IPS DF 6.9 (cell line): ENCODE results near the gene LARGE1.
"Not testable (repeated sequence)": the region's sequence is repeated elsewhere in the genome, so short reads cannot be mapped to it uniquely, and the experiment has no call there.

Experiments used
- DNase-seq: peaks from one replicate; pipeline ENCODE4 v3.0.0-alpha.2; 2013; ENCODE audit warnings: low read depth, low spot score
- H3K27ac ChIP-seq: one replicate; pipeline ENCODE4 v1.5.1; 2013; ENCODE audit warnings: low read length, control low read depth
- H3K27me3 ChIP-seq: 2 replicates; pipeline ENCODE4 v1.6.1; 2013; ENCODE audit warnings: mild to moderate bottlenecking, low read length; ENCODE audit not compliant: control insufficient read depth, insufficient read depth
- H3K36me3 ChIP-seq: 2 replicates; pipeline ENCODE4 v1.6.1; 2013; ENCODE audit warnings: low read length; ENCODE audit not compliant: control insufficient read depth, insufficient read depth
- H3K4me1 ChIP-seq: 2 replicates; pipeline ENCODE4 v1.6.1; 2013; ENCODE audit warnings: low read length; ENCODE audit not compliant: control insufficient read depth, insufficient read depth
- H3K4me3 ChIP-seq: 2 replicates; pipeline ENCODE4 v1.5.1; 2013; ENCODE audit warnings: mild to moderate bottlenecking, low read length
- H3K9me3 ChIP-seq: 2 replicates; pipeline ENCODE4 v1.6.1; 2013; ENCODE audit warnings: low read length, inconsistent platforms; ENCODE audit not compliant: control insufficient read depth, insufficient read depth
- WGBS: extraction: QIAGEN DNeasy Blood & Tissue Kit; methylation state at CpG from one replicate; pipeline ENCODE4 v1.1.7; 2013; ENCODE audit warnings: mixed read lengths, missing lambda C conversion rate; ENCODE audit not compliant: insufficient read length, insufficient coverage; 5-methylcytosine and 5-hydroxymethylcytosine counted together

Gene LARGE1

DNA sequence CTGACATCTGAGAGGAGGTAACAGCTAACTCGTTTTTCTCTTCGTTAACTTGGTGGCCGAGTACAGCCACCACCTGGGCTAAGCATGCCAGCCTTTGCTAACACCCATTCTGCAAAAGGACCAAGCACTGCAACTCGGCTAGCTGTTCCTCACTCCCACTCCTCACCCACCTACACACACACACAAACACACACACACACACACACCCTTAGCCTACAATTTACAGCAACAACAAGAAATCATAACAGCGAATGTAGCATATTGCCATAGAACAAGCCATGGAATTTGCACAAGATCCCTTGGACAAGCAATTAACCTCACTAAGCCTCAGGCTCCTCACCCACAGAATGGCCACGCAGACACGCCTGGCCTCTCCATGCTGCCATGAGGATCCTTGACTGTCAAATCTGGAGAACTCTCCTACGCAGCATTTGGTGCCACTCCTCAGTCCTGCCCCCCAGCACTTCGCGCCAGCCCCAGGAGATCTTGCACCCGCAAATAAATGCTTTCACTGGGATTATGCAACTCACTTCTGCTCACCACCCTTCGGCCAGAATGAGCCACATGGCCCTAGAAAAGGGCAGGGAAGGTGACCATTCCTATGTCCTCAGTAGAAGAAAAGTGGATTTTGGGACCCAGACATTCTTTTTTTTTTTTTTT, 58.9 kb downstream of the LARGE1 start:
- H3K9me3 ChIP-seq, result no peaks in the 10 kb centered on the region
- H3K4me3 ChIP-seq, result no peak overlapping the region
- WGBS, result 100% methylated on average over 1 of the region's 12 CpGs
- DNase-seq, result no peak
- no peaks in the 10 kb centered on the region for H3K27me3 ChIP-seq
- H3K36me3 ChIP-seq, result no peaks in the 10 kb centered on the region
- H3K4me1 ChIP-seq, result peaks cover 4% of the 10 kb centered on the region
- H3K27ac ChIP-seq, result no peak overlapping the region

GRCh38 chr22:33860386-33860785, 59.9 kb downstream of the LARGE1 start:
- peaks cover 4% of the 10 kb centered on the region for H3K4me1 ChIP-seq
- H3K4me3 ChIP-seq, result no peak overlapping the region
- H3K27me3 ChIP-seq, result no peaks in the 10 kb centered on the region
- no CpG with 5 or more reads among the region's 8 CpGs for WGBS
- no peak for DNase-seq
- no peak overlapping the region for H3K27ac ChIP-seq
- H3K9me3 ChIP-seq, result no peaks in the 10 kb centered on the region
- H3K36me3 ChIP-seq, result no peaks in the 10 kb centered on the region

GRCh38 chr22:33859311-33859710, 61.0 kb downstream of the LARGE1 start:
- Histone ChIP-seq H3K36me3 (no peaks in the 10 kb centered on the region), H3K4me3 (no peak overlapping the region), H3K27me3 (no peaks in the 10 kb centered on the region), H3K4me1 (peaks cover 2% of the 10 kb centered on the region; the same call in 1 of the 2 replicates), H3K27ac (no peak overlapping the region), H3K9me3 (no peaks in the 10 kb centered on the region)
- WGBS, result no CpG with 5 or more reads among the region's 6 CpGs
- no peak for DNase-seq

GRCh38 chr22:33858653-33859052, 61.6 kb downstream of the LARGE1 start:
- H3K4me3 ChIP-seq, DNase-seq, H3K4me1 ChIP-seq, H3K27me3 ChIP-seq, H3K27ac ChIP-seq, H3K36me3 ChIP-seq, H3K9me3 ChIP-seq: not testable (repeated sequence)
- no CpG with 5 or more reads among the region's 5 CpGs for WGBS

DNA sequence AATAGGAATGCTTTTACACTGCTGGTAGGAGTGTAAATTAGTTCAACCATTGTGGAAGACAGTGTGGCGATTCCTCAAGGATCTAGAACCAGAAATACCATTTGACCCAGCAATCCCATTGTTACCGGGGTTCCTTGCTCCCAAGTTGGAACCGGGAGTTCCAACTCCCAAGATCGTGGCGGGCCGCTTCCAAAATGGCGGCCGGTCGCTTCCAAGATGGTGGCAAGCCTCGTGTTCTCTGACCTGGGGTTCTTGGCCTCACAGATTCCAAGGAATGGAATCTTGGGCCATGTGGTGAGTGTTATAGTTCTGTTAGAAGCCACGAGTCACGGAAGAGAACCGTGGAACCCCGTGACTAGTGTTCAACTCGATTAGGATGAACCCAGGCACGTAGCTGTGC, 62.5 kb downstream of the LARGE1 start:
- not testable (repeated sequence) for DNase-seq, H3K27me3 ChIP-seq
- no CpG with 5 or more reads among the region's 16 CpGs for WGBS

DNA sequence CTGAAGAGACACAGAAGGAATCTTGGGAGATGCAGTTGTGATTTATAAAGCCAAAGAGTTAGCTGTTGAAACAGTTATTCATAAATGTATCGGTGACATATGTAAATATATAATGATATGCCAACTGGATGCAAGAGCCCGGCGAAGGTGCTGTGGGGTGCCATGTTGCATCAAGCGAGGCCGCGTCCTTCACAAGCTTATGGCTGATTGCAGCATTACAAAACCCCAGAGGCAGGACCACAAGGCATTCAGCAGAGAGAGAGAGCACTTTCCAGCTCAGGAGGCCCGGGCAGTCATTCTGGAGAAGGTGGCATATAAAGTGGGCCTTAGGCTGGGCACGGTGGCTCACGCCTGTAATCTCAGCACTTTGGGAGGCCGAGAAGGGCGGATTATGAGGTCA, 65.6 kb downstream of the LARGE1 start:
- no peaks in the 10 kb centered on the region for H3K36me3 ChIP-seq
- WGBS, result no CpG with 5 or more reads among the region's 11 CpGs
- peaks cover 8% of the 10 kb centered on the region; the same call in 1 of the 2 replicates for H3K4me1 ChIP-seq
- H3K9me3 ChIP-seq, result no peaks in the 10 kb centered on the region
- no peak overlapping the region for H3K27ac ChIP-seq
- DNase-seq, result no peak
- no peak overlapping the region for H3K4me3 ChIP-seq
- no peaks in the 10 kb centered on the region for H3K27me3 ChIP-seq

More for the DNA sequence above, 62.5 kb downstream of the LARGE1 start:
- H3K27ac ChIP-seq, H3K9me3 ChIP-seq, H3K4me3 ChIP-seq, H3K4me1 ChIP-seq, H3K36me3 ChIP-seq: not testable (repeated sequence)

DNA sequence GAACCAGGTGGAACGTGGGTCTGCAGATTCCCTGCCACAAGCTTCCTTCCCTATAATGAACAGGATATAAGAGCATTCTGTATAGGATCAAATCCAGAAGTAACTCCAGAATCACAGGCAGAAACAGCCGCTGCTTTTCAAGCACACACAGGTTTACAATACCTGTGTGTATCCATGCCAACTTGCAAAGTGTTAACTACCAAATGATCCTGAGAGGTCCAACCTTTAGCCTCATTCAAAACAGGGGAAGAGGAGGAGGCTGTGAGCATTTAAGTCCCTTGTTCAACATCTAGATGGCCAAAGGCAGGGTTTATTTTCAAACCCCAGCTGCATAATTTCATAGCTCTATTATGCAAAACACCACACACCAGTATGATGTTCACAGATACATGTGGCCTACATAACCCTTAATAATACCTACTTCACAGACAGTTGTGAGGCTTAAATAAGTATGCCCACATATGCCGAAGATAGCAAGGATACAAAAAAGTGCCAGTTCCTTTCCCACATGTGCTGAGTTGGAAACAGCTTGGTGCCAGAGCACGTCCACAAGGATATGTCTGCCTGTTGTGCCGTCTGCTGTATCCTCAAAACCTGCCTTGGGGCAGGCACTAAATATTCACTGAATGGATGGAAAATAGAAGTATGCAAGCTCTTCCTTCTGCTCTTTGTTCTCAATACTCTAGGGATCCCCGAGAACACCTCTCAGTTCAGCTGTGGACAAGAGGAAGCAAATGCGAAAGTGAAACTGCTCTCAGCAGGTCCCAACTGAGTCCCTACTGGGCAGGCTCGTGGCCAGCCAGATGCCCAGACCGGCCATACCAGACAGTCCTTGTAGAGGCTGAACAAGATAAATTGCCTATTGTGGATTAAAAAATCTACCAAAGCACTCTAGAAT, 66.8 kb downstream of the LARGE1 start:
- no peaks in the 10 kb centered on the region for H3K9me3 ChIP-seq

GRCh38 chr22:33851821-33852384, 68.4 kb downstream of the LARGE1 start:
- Histone ChIP-seq H3K4me3 (no peak overlapping the region), H3K36me3 (no peaks in the 10 kb centered on the region), H3K27ac (no peak overlapping the region), H3K9me3 (no peaks in the 10 kb centered on the region), H3K27me3 (no peaks in the 10 kb centered on the region), H3K4me1 (peaks cover 14% of the 10 kb centered on the region)
- no CpG with 5 or more reads among the region's 5 CpGs for WGBS
- DNase-seq, result no peak

More for the DNA sequence above, 66.8 kb downstream of the LARGE1 start:
- no peak overlapping the region for H3K27ac ChIP-seq
- no peaks in the 10 kb centered on the region for H3K27me3 ChIP-seq
- no peak for DNase-seq
- no peaks in the 10 kb centered on the region for H3K36me3 ChIP-seq
- peaks cover 14% of the 10 kb centered on the region for H3K4me1 ChIP-seq
- no peak overlapping the region for H3K4me3 ChIP-seq
- WGBS, result no CpG with 5 or more reads among the region's 9 CpGs

DNA sequence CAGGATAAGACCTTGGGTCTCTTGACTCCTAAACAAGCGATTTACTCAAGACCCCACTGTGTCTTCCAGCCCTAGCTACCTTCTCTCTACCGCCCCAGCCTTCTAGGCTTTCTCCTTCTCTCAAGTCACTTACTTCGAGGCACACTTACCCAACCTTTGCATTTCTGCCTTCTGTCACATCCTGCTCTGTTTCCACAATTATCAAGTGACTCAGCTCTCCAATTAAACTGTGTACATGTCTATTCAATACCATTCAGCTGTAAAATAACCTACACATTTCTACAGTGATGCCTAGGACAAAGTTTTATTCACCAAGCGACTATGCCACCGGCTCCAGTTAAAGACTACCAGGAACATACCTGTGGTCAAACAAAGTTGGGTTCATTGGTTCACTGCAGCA, 69.0 kb downstream of the LARGE1 start:
- Histone ChIP-seq H3K27me3 (no peaks in the 10 kb centered on the region), H3K36me3 (no peaks in the 10 kb centered on the region), H3K9me3 (no peaks in the 10 kb centered on the region), H3K4me1 (peaks cover 14% of the 10 kb centered on the region), H3K4me3 (no peak overlapping the region), H3K27ac (peak overlapping the region; percentile 15)
- no peak for DNase-seq
- WGBS, result no CpG with 5 or more reads among the region's 5 CpGs

DNA sequence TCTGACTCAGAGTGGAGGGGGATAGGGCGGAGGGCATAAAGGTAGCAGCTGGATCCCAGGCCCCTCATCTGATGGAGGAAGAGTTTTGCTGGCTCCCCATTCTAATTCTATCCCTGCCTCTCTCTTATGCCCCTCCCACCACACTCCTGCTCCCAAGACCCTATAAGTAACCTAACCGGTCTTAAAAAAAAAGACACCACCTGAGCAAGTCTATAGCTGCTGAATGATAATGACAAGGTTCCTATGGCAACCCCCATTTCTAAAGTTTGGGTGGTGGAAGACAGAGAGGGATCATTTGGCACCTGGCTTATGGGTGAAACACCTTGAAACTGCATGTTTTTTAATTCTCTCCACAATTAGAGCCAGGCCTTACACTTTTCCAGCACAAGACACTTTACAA, 69.6 kb downstream of the LARGE1 start:
- Histone ChIP-seq H3K36me3 (no peaks in the 10 kb centered on the region), H3K27me3 (no peaks in the 10 kb centered on the region), H3K4me1 (peaks cover 14% of the 10 kb centered on the region), H3K4me3 (no peak overlapping the region), H3K27ac (no peak overlapping the region), H3K9me3 (no peaks in the 10 kb centered on the region)
- no CpG with 5 or more reads among the region's 2 CpGs for WGBS
- DNase-seq, result peak; percentile 86
